Activated T-helper 1 cell treated with anti-CD3 and anti-CD28 coated beads, Interleukin-12 subunit alpha, Interleukin-12 subunit beta, Interleukin-2, Interleukin-4 antibody, amounts not matched to agents 30 ng/mL and 10 ng/mL and 1 ng/mL, durations not matched to agents 14 hours and 24 hours and 36 hours (primary cell): Measurements from ENCODE around the gene TOMM34. TPM values are rescaled to one million over a fixed set of nuclear protein-coding genes. Genes with fewer than 3 reads are reported as not detected.

Experiments used
- DNase-seq: peaks from one replicate; pipeline ENCODE4 v3.0.0; 2021; ENCODE audit warnings: low spot score
- H3K27ac Mint-ChIP-seq: one replicate; pipeline ENCODE4 v1.8.0; 2021; ENCODE audit warnings: mild to moderate bottlenecking, mixed read lengths
- H3K27me3 Mint-ChIP-seq: one replicate; pipeline ENCODE4 v1.8.0; 2022; ENCODE audit warnings: mild to moderate bottlenecking, moderate library complexity, mixed read lengths; ENCODE audit not compliant: insufficient read depth
- H3K36me3 Mint-ChIP-seq: one replicate; pipeline ENCODE4 v1.8.0; 2021; ENCODE audit warnings: low read depth, mixed read lengths
- H3K4me1 Mint-ChIP-seq: one replicate; pipeline ENCODE4 v1.8.0; 2021; ENCODE audit warnings: low read depth, mixed read lengths
- H3K4me3 Mint-ChIP-seq: one replicate; pipeline ENCODE4 v1.8.0; 2021; ENCODE audit warnings: mild to moderate bottlenecking, moderate library complexity, mixed read lengths
- H3K9me3 Mint-ChIP-seq: one replicate; pipeline ENCODE4 v1.8.0; 2021; ENCODE audit warnings: mixed read lengths
- intact Hi-C: fragments of 100-400 bp; cut with micrococcal nuclease; formaldehyde crosslinking; loops from one replicate; pipeline ENCODE4 v1.15.1; 2024
- total RNA-seq: library from RNA; stranded (reverse); gene quantifications from 2 replicates; pipeline ENCODE4 v1.2.3, GENCODE V29; 2022

TOMM34 gene
- total RNA-seq, 1 donor from 2014 or later, result 55.4 TPM

DNA sequence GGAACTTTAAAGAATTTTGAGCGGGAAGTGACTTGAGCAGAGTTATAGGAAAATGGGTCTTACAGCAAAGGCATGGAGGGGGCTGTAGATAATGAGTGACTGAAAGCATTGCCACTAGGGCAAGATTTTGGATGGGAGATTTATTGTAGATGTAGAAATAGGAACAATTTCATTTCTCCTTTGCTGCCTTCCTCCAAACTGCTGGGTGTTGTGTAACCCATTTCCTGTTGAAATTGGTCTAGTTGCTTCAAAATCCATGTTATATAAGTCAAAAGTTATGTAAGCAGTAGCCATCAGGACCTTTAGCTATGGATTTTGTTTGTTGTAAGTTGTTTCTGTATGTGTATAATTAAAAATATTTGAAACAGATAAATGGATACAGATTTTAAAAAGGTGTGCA, 63.6 kb downstream of the TOMM34 start:
- Mint-ChIP-seq H3K27me3 (no peaks in the 10 kb centered on the region), H3K4me1 (peaks cover 80% of the 10 kb centered on the region), H3K36me3 (peaks cover 45% of the 10 kb centered on the region), H3K27ac (peak overlapping the region; percentile 3), H3K4me3 (peak overlapping the region; percentile 2), H3K9me3 (no peaks in the 10 kb centered on the region)
- intact Hi-C loops, result loop anchor here (1.0 kb wide), 1 partner anchor 10 kb away; no protein-coding TSS in a partner anchor
- DNase-seq, result no peak

- Mint-ChIP-seq H3K4me3 (no peak overlapping the region), H3K4me1 (peaks cover 70% of the 10 kb centered on the region), H3K36me3 (peaks cover 33% of the 10 kb centered on the region), H3K27me3 (no peaks in the 10 kb centered on the region), H3K27ac (no peak overlapping the region), H3K9me3 (no peaks in the 10 kb centered on the region)
- intact Hi-C loops, result no loop called here
- DNase-seq, result no peak
Measured at GRCh38 chr20:44894959-44895358, 65.2 kb downstream of the TOMM34 start.

Other genes starting within 250 kb of the TOMM34 start
- gene CCN5, start 245.0 kb downstream of the TOMM34 start, total RNA-seq, result not detected in 2 replicates
- 1.1 TPM in 2 replicates for gene KCNK15, start 214.5 kb downstream of the TOMM34 start, total RNA-seq
- not detected in 2 replicates for gene RIMS4, start 149.9 kb downstream of the TOMM34 start, total RNA-seq
- gene YWHAB, start 74.7 kb downstream of the TOMM34 start, total RNA-seq, result 230 and 246 TPM in 2 replicates
- 101 and 106 TPM in 2 replicates for gene PABPC1L, start 50.3 kb downstream of the TOMM34 start, total RNA-seq
- gene STK4, start 6.1 kb upstream of the TOMM34 start, total RNA-seq, result 149 and 155 TPM in 2 replicates
- gene KCNS1, start 140.7 kb upstream of the TOMM34 start, total RNA-seq, result 0.49 and 0.51 TPM in 2 replicates
- gene WFDC5, start 154.8 kb upstream of the TOMM34 start, total RNA-seq, result 0.27 TPM in 1 of 2 replicates, not detected in the other
- gene WFDC12, start 164.1 kb upstream of the TOMM34 start, total RNA-seq, result not detected in 2 replicates
- gene PI3, start 214.5 kb upstream of the TOMM34 start, total RNA-seq, result not detected in 2 replicates
- not detected in 2 replicates for gene SEMG1, start 246.6 kb upstream of the TOMM34 start, total RNA-seq